ENCODE results near the gene PTPN5. TPM values are rescaled to one million over a fixed set of nuclear protein-coding genes. Genes with fewer than 3 reads are reported as not detected.
A peak's percentile ranks its signal among the peaks of the same experiment; 100 is the strongest.

The PTPN5 gene
- total RNA-seq, 2 experiments from 2014 or later, result not detected

GRCh38 chr11:18749681-18750319 lies 41.8 kb downstream of the PTPN5 start:
- no peak overlapping the region for H3K4me3 Mint-ChIP-seq
- no peak for DNase-seq
- H3K36me3 Mint-ChIP-seq (ENCODE audit: low read depth), result no peaks in the 10 kb centered on the region
- peaks cover 6% of the 10 kb centered on the region for H3K27me3 Mint-ChIP-seq
- no peaks in the 10 kb centered on the region for H3K9me3 Mint-ChIP-seq
- ChIA-PET POLR2A (no interaction called here), CTCF (interaction anchor here (1.3 kb wide), 1 partner anchor 13 kb away, joined by 4 read pairs; no protein-coding TSS in a partner anchor)
- H3K27ac Mint-ChIP-seq, result no peak overlapping the region
- no peaks in the 10 kb centered on the region for H3K4me1 Mint-ChIP-seq

- POLR2A ChIA-PET, result no interaction called here
These were observed 42.7 kb downstream of the PTPN5 start for GRCh38 chr11:18748766-18749365.

GRCh38 chr11:18745251-18745650 lies 46.3 kb downstream of the PTPN5 start:
- CTCF ChIA-PET, result interaction anchor here (1.1 kb wide), 1 partner anchor 13 kb away, joined by 3 read pairs; no protein-coding TSS in a partner anchor
- POLR2A ChIA-PET, result no interaction called here
- Mint-ChIP-seq H3K4me3 (no peak overlapping the region), H3K36me3 (ENCODE audit: low read depth) (no peaks in the 10 kb centered on the region), H3K27ac (no peak overlapping the region), H3K27me3 (peaks cover 2% of the 10 kb centered on the region), H3K9me3 (no peaks in the 10 kb centered on the region), H3K4me1 (no peaks in the 10 kb centered on the region)
- no peak for DNase-seq

More at GRCh38 chr11:18748766-18749365, 42.7 kb downstream of the PTPN5 start:
- Mint-ChIP-seq H3K4me3 (no peak overlapping the region), H3K9me3 (no peaks in the 10 kb centered on the region), H3K27me3 (peaks cover 6% of the 10 kb centered on the region), H3K27ac (no peak overlapping the region), H3K36me3 (ENCODE audit: low read depth) (no peaks in the 10 kb centered on the region), H3K4me1 (no peaks in the 10 kb centered on the region)
- CTCF ChIA-PET, result no interaction called here
- DNase-seq, result no peak

GRCh38 chr11:18743900-18744514 lies 47.6 kb downstream of the PTPN5 start:
- no peak for DNase-seq
- no peaks in the 10 kb centered on the region for H3K36me3 Mint-ChIP-seq (ENCODE audit: low read depth)
- H3K27me3 Mint-ChIP-seq, result peaks cover 2% of the 10 kb centered on the region
- no peak overlapping the region for H3K4me3 Mint-ChIP-seq
- H3K27ac Mint-ChIP-seq, result no peak overlapping the region
- CTCF ChIA-PET, result interaction anchor here (1.9 kb wide), 1 partner anchor 22 kb away, joined by 7 read pairs; no protein-coding TSS in a partner anchor
- no peaks in the 10 kb centered on the region for H3K4me1 Mint-ChIP-seq
- POLR2A ChIA-PET, result no interaction called here
- no peaks in the 10 kb centered on the region for H3K9me3 Mint-ChIP-seq

GRCh38 chr11:18743365-18743764 lies 48.2 kb downstream of the PTPN5 start:
- Mint-ChIP-seq H3K9me3 (no peaks in the 10 kb centered on the region), H3K4me1 (no peaks in the 10 kb centered on the region), H3K27me3 (peaks cover 2% of the 10 kb centered on the region), H3K36me3 (ENCODE audit: low read depth) (no peaks in the 10 kb centered on the region), H3K4me3 (no peak overlapping the region), H3K27ac (no peak overlapping the region)
- CTCF ChIA-PET, result interaction anchor here (1.9 kb wide), 1 partner anchor 21 kb away, joined by 7 read pairs; no protein-coding TSS in a partner anchor
- DNase-seq, result no peak
- POLR2A ChIA-PET, result no interaction called here

GRCh38 chr11:18741783-18742182 lies 49.8 kb downstream of the PTPN5 start:
- CTCF ChIA-PET, result interaction anchor here (1.1 to 2.3 kb wide), 3 partner anchors 9 to 12 kb away, joined by 3 to 5 read pairs (median 4); no protein-coding TSS in a partner anchor
- H3K36me3 Mint-ChIP-seq (ENCODE audit: low read depth), result no peaks in the 10 kb centered on the region
- H3K4me1 Mint-ChIP-seq, result no peaks in the 10 kb centered on the region
- POLR2A ChIA-PET, result no interaction called here
- peaks cover 2% of the 10 kb centered on the region for H3K27me3 Mint-ChIP-seq
- DNase-seq, result no peak
- no peak overlapping the region for H3K27ac Mint-ChIP-seq
- no peak overlapping the region for H3K4me3 Mint-ChIP-seq
- H3K9me3 Mint-ChIP-seq, result no peaks in the 10 kb centered on the region

GRCh38 chr11:18739685-18740084 lies 51.9 kb downstream of the PTPN5 start:
- Mint-ChIP-seq H3K27ac (no peak overlapping the region), H3K27me3 (no peaks in the 10 kb centered on the region)
- no peak for DNase-seq

GRCh38 chr11:18737642-18738041 lies 54.0 kb downstream of the PTPN5 start:
- no peaks in the 10 kb centered on the region for H3K27me3 Mint-ChIP-seq
- H3K36me3 Mint-ChIP-seq (ENCODE audit: low read depth), result no peaks in the 10 kb centered on the region
- ChIA-PET CTCF (interaction anchor here (0.8 to 1.4 kb wide), 3 partner anchors 10 to 197 kb away, joined by 3 read pairs; no protein-coding TSS in a partner anchor), POLR2A (no interaction called here)
- no peak overlapping the region for H3K27ac Mint-ChIP-seq
- no peaks in the 10 kb centered on the region for H3K9me3 Mint-ChIP-seq
- no peaks in the 10 kb centered on the region for H3K4me1 Mint-ChIP-seq
- DNase-seq, result no peak
- H3K4me3 Mint-ChIP-seq, result no peak overlapping the region

More at GRCh38 chr11:18739685-18740084, 51.9 kb downstream of the PTPN5 start:
- no peaks in the 10 kb centered on the region for H3K9me3 Mint-ChIP-seq
- H3K4me3 Mint-ChIP-seq, result no peak overlapping the region
- H3K36me3 Mint-ChIP-seq (ENCODE audit: low read depth), result no peaks in the 10 kb centered on the region
- POLR2A ChIA-PET, result no interaction called here
- no peaks in the 10 kb centered on the region for H3K4me1 Mint-ChIP-seq
- CTCF ChIA-PET, result interaction anchor here (1.4 to 2.3 kb wide), 4 partner anchors 8 to 18 kb away, joined by 3 to 10 read pairs (median 6); no protein-coding TSS in a partner anchor

- POLR2A ChIA-PET, result no interaction called here
- Mint-ChIP-seq H3K4me1 (peaks cover 2% of the 10 kb centered on the region), H3K4me3 (no peak overlapping the region), H3K9me3 (no peaks in the 10 kb centered on the region), H3K36me3 (ENCODE audit: low read depth) (no peaks in the 10 kb centered on the region), H3K27ac (no peak overlapping the region), H3K27me3 (no peaks in the 10 kb centered on the region)
- no peak for DNase-seq
- CTCF ChIA-PET, result interaction anchor here (0.6 to 0.8 kb wide), 2 partner anchors 9 to 632 kb away, joined by 3 read pairs; no protein-coding TSS in a partner anchor
These were observed 54.9 kb downstream of the PTPN5 start for GRCh38 chr11:18736590-18737148.

- H3K36me3 Mint-ChIP-seq (ENCODE audit: low read depth), result no peaks in the 10 kb centered on the region
- DNase-seq, result no peak
- H3K9me3 Mint-ChIP-seq, result no peaks in the 10 kb centered on the region
- no peaks in the 10 kb centered on the region for H3K27me3 Mint-ChIP-seq
- no peak overlapping the region for H3K4me3 Mint-ChIP-seq
- CTCF ChIA-PET, result interaction anchor here (0.8 to 1.2 kb wide), 2 partner anchors 12 to 30 kb away, joined by 3 read pairs; no protein-coding TSS in a partner anchor
- POLR2A ChIA-PET, result no interaction called here
- peaks cover 2% of the 10 kb centered on the region for H3K4me1 Mint-ChIP-seq
- no peak overlapping the region for H3K27ac Mint-ChIP-seq
These were observed 58.4 kb downstream of the PTPN5 start for GRCh38 chr11:18733202-18733601.

GRCh38 chr11:18731949-18732821 lies 59.4 kb downstream of the PTPN5 start:
- DNase-seq, result peak; percentile 71
- CTCF ChIA-PET, result interaction anchor here (0.7 to 2.9 kb wide), 8 partner anchors 7 to 192 kb away, joined by 3 to 18 read pairs (median 3); no protein-coding TSS in a partner anchor
- no peaks in the 10 kb centered on the region for H3K36me3 Mint-ChIP-seq (ENCODE audit: low read depth)
- H3K27me3 Mint-ChIP-seq, result no peaks in the 10 kb centered on the region
- H3K27ac Mint-ChIP-seq, result no peak overlapping the region
- peaks cover 5% of the 10 kb centered on the region for H3K4me1 Mint-ChIP-seq
- H3K4me3 Mint-ChIP-seq, result no peak overlapping the region
- no peaks in the 10 kb centered on the region for H3K9me3 Mint-ChIP-seq
- POLR2A ChIA-PET, result no interaction called here

GRCh38 chr11:18731441-18731840 lies 60.2 kb downstream of the PTPN5 start:
- H3K36me3 Mint-ChIP-seq (ENCODE audit: low read depth), result no peaks in the 10 kb centered on the region
- POLR2A ChIA-PET, result interaction anchor here (0.6 kb wide), 1 partner anchor 253 kb away, joined by 3 read pairs; no protein-coding TSS in a partner anchor
- no peaks in the 10 kb centered on the region for H3K27me3 Mint-ChIP-seq
- H3K4me3 Mint-ChIP-seq, result no peak overlapping the region
- DNase-seq, result no peak
- no peak overlapping the region for H3K27ac Mint-ChIP-seq
- no peaks in the 10 kb centered on the region for H3K9me3 Mint-ChIP-seq
- H3K4me1 Mint-ChIP-seq, result peaks cover 5% of the 10 kb centered on the region
- CTCF ChIA-PET, result interaction anchor here (0.6 to 2.9 kb wide), 10 partner anchors 8 to 1227 kb away, joined by 3 to 18 read pairs (median 3); no protein-coding TSS in a partner anchor
